Measurements from ENCODE around the gene DNAH1.
"Not testable (repeated sequence)": the region's sequence is repeated elsewhere in the genome, so short reads cannot be mapped to it uniquely, and the experiment has no call there.

Gene DNAH1

GRCh38 chr3:52315977-52316764 is at the start of gene DNAH1:
TSS of gene DNAH1 (plus strand) at chr3:52316319. CDS start at chr3:52322443, 6,124 bp downstream.
- DNase-seq, result no peak

- peak; percentile 66 for DNase-seq
These were observed 48.1 kb upstream of the DNAH1 start for GRCh38 chr3:52268036-52268435.

GRCh38 chr3:52269776-52270175 is 46.3 kb upstream of the DNAH1 start:
- DNase-seq, result no peak

DNA sequence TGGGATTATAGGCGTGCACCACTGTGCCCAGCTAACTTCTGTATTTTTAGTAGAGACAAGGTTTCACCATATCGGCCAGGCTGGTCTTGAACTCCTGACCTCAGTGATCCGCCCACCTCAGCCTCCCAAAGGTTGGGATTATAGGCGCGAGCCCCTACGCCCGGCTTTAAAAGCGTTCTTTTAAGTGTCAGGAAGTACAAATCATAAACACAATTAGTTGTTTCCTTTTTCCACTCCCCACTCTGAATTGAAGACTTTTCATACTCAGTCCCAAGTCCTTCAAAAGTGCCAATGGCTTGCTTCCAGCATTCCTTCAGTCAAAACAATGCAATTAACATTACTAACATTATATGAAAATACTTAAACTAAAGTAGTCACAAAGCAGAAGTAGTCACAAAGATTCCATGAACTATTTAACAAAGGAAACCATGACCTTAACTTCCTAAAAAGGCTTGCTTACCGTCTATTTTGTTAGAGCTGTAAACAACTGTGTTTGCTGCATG is 45.8 kb upstream of the DNAH1 start:
- DNase-seq, result no peak

GRCh38 chr3:52272172-52272571 is 43.9 kb upstream of the DNAH1 start:
- not testable (repeated sequence) for DNase-seq

- no peak for DNase-seq
These were observed 43.3 kb upstream of the DNAH1 start for GRCh38 chr3:52272831-52273230.

DNA sequence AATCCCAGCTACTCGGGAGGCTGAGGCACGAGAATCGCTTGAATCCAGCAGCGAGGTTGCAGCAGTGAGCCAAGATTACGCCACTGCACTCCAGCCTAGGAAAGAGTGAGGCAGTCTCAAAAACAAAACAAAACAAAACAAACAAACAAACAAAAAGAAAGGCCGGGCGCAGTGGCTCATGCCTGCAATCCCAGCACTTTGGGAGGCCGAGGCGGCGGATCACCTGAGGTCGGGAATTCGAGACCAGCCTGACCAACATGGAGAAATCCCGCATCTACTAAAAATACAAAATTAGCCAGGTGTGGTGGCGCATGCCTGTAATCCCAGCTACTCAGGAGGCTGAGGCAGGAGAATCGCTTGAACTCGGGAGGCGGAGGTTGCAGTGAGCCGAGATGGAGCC is 41.3 kb upstream of the DNAH1 start:
- DNase-seq, result not testable (repeated sequence)

GRCh38 chr3:52277071-52277964 is 38.8 kb upstream of the DNAH1 start:
- peak; percentile 72 for DNase-seq

- peak; percentile 70 for DNase-seq
These were observed 38.1 kb upstream of the DNAH1 start for GRCh38 chr3:52277972-52278509.

DNA sequence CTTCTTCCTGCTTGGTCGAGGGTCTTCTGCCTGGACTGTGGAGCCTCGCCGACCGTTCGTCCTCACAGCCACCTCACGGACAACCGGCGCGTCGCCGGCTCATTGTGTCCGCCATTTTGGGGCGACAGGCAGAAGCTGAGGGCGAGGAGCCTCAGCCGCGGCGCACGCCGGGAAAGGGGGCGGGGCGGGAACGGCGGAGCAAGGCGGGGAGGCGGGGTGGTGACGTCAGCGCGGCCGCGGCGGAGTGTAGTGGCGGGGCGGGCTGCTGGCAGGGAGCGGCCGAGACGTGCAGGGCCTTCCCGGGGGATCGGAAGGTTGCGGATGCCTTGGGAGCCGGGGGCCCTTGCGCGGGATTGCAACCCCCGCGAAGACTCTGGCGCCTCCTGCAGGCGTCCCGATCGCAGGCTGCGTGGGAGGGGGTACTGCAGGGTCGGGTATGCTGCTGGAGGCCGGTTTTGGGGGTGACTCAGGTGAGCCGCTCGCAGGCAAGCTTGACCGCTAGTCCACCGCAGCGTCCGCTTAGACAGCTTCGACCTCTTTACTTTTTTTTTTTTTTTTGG is 37.5 kb upstream of the DNAH1 start, which contains the start of gene WDR82:
Gene WDR82 (minus strand): TSS at position 140 of the 560 bp plus-strand sequence. CDS start 288 bp downstream, outside the sequence.
- DNase-seq, result peak; percentile 99

DNA sequence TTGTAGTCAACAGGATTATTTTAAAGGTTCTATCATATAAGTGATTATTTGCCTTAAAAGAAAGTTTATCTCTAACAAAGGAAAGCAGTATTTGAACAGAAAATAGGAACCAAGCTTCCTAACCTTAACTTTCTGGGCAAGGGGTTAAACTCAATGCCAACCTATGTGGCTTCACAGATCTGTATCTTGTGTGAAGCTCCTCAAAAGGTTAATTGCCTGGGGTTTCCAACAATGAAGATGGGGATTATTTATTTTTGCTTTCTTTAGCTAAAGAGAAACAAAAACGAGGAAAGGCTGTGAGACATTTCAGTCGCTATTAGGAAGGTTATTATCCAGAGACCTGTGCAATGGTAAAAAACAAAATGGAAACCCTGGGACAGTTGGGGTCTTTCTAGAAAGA is 36.5 kb upstream of the DNAH1 start:
- DNase-seq, result no peak

- no peak for DNase-seq
These were observed 36.1 kb upstream of the DNAH1 start for GRCh38 chr3:52280050-52280461.

DNA sequence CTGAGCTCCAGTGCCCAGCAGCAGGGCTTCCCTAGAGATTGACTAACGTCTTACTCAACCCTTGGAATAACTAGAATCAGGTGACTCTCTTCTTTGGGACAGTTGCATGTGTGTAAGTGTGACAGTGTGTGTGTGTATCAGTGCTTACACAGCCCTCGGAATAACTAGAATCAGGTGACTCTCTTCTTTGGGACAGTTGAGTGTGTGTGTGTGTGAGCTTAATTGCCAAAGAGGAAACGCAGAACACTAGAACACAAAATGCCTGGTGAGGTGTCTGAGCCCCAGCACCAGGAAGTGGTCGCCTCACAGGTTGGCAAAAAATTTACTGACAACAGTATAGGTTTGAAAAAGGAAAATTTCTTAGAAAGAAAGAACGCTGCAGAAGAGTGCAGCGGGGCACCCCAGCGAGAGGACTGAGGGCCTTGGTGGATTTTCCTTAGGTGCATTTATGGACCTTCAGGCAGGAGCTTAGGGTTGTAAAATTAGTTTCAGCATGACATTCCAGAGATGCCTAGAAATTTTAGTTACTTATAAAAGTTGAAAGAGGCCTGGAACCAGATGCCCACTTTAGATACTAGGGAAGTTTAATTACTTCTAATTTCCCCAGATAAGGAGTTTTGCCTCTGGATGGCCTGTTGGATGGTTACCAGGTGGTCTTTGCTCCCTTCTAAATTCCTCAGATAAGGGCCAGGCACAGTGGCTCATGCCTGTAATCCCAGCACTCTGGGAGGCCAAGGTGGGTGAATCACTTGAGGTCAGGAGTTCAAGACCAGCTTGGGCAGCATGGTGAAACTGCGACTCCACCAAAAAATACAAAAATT is 33.9 kb upstream of the DNAH1 start:
- no peak for DNase-seq

DNA sequence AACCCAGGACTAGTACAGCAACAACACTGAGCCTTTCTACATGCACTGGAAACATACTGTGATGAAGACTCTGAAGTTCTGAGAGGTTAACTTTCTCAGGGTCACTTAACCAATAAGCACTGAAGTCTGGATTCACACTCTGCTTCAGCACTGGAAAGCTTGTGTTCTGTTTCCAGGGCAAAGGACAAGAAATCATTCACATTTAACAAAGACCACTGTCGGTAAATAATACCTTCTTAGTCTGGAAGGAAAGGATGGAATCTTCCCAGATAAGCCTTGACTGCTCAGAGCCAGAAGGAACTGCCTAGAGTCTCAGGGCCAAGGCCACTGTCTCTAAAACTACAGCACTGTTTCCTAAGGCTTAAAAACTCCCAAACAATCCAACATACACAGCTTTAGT is 32.8 kb upstream of the DNAH1 start:
- DNase-seq, result no peak

GRCh38 chr3:52284051-52284450 is 32.1 kb upstream of the DNAH1 start:
- not testable (repeated sequence) for DNase-seq

DNA sequence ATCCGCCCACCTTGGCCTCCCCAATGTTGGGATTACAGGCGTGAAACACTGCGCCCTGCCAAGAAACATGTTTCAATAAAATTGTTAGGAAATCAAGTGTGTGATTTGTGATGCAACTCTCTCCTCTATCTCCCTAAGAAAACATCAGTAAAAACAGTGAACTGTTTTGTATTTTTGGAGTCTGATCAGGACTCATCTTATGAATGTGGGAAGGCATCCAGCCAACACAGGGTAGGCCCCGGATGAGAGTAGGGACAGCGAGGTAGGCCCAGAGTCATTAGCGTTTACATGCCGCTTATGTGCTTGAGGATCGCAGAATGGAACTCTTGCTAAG is 29.4 kb upstream of the DNAH1 start:
- DNase-seq, result no peak

DNA sequence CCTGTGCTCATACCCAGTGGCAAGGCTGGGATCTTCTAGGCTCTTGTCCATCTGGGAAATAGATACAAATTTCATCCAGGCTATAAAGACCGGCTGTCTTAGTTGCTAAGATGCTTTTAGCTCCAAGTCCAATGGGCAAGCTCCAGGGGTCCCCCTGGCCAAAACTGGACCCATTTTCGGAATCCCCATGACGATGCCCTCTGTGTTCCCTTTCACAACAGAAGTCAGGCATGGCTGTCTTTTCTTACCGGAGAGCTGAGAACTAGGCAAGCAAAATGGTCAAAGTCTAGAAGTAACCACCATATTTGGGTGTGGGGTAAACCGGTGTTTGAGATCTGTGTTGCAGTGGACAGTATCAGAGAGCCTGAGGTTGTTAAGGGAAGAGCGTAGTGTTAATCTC is 27.4 kb upstream of the DNAH1 start:
- DNase-seq, result no peak

GRCh38 chr3:52289338-52289746 is 26.8 kb upstream of the DNAH1 start:
- no peak for DNase-seq

- no peak for DNase-seq
These were observed 26.1 kb upstream of the DNAH1 start for GRCh38 chr3:52289747-52290595.

DNA sequence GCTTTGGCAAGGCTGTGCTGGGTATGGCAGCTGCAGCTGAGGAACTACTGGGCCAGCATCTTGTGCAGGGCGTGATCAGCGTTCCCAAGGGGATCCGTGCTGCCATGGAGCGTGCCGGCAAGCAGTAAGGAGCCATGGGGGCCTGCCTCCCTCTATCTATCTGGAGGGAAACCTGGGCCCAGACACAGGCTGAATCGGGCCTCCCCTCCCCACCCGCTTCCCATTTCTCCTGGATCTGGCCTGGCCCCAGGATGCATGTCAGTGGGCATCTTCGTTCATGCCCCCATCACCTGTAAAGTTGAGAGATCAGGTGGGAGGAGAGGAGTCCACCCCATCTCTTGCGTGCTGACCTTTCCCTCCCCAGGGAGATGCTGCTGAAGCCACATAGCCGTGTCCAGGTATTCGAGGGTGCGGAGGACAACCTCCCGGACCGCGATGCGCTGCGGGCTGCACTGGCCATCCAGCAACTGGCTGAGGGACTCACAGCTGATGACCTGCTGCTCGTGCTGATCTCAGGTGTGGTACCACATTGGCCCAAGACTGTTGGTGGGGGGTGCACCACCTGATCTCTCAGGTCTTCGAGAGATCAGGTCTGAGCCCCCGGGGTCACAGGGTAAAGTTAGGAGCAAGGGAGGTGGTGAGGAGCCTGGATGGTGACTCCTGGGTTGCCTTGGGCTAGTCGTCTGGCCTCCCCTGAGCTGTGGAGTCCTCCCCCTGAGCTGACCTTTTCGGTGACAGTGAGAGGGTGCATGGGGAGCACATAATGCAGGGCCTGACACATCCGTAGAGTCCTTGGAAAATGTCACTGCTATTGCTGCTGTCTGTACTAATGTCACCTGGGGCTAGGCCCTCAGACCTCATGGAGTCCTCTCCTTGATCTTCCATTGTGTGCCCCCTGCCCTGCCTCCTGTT is 25.3 kb upstream of the DNAH1 start:
- DNase-seq, result no peak
